ENCODE results near the gene EDN3. TPM values are rescaled to one million over a fixed set of nuclear protein-coding genes. Genes with fewer than 3 reads are reported as not detected.
"Not testable (repeated sequence)": the region's sequence is repeated elsewhere in the genome, so short reads cannot be mapped to it uniquely, and the experiment has no call there.

EDN3 gene
- total and polyA plus RNA-seq, 2 experiments from 2014 or later, result not detected

DNA sequence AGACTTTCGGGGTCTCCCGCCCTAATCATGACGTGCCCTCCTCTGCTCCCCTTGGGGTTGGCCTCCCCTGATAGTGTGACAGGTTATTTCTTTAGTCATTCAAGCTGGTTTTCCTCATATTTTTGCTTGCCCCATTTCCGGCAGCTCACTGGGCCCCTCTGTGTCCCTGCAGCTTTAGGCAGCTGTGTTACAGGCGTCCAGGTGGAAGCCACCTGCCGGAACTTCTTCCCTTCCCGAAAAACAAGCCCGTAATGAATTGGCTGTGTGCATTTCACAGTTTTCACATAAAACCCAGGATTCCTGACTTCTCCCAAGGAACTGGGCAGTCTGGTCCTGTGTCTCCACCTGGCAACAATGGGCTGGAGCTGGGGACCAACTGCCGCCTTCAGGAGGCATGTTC lies 52.6 kb downstream of the EDN3 start:
- Histone ChIP-seq H3K4me3 (no peak overlapping the region), H3K27me3 (peaks cover 57% of the 10 kb centered on the region), H3K27ac (no peak overlapping the region), H3K36me3 (no peaks in the 10 kb centered on the region), H3K4me1 (ENCODE audit: low read depth) (no peaks in the 10 kb centered on the region), H3K9me3 (ENCODE audit: low read depth) (no peaks in the 10 kb centered on the region)
- TF ChIP-seq, protein P1, sequence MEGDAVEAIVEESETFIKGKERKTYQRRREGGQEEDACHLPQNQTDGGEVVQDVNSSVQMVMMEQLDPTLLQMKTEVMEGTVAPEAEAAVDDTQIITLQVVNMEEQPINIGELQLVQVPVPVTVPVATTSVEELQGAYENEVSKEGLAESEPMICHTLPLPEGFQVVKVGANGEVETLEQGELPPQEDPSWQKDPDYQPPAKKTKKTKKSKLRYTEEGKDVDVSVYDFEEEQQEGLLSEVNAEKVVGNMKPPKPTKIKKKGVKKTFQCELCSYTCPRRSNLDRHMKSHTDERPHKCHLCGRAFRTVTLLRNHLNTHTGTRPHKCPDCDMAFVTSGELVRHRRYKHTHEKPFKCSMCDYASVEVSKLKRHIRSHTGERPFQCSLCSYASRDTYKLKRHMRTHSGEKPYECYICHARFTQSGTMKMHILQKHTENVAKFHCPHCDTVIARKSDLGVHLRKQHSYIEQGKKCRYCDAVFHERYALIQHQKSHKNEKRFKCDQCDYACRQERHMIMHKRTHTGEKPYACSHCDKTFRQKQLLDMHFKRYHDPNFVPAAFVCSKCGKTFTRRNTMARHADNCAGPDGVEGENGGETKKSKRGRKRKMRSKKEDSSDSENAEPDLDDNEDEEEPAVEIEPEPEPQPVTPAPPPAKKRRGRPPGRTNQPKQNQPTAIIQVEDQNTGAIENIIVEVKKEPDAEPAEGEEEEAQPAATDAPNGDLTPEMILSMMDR (IDR thresholded peaks at IDR 0.05; ENCODE audit: low read depth, low read length), result no peak
- DNase-seq (ENCODE audit: low read depth in 1 of 2, low spot score in 1 of 2), result no peak

DNA sequence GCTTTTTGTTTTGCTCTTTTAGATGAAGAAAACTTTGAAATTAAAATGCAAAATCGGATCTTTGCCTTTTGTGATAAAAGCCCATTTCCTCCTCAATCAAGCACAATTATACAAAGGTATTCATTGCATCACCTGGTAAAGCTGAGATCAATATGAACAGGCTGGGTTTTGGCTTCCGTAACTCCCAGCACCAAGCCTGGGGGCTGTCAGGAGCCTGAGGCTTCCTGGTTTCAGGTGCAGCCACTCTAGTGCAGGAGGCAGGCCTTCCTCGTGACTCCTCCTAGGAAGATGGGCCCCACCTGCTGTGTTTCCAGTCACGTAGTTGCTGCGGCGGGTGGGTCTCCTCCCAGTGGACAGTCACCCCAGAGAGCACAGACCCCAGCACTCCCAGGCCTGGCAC lies 54.0 kb downstream of the EDN3 start:
- TF ChIP-seq, protein P1 (IDR thresholded peaks at IDR 0.05; ENCODE audit: low read depth, low read length), result no peak
- no peaks in the 10 kb centered on the region for H3K9me3 ChIP-seq (ENCODE audit: low read depth)
- no peaks in the 10 kb centered on the region for H3K36me3 ChIP-seq
- H3K4me1 ChIP-seq (ENCODE audit: low read depth), result no peaks in the 10 kb centered on the region
- DNase-seq (ENCODE audit: low read depth in 1 of 2, low spot score in 1 of 2), result no peak
- no peak overlapping the region for H3K4me3 ChIP-seq
- peaks cover 55% of the 10 kb centered on the region for H3K27me3 ChIP-seq
- H3K27ac ChIP-seq, result no peak overlapping the region

DNA sequence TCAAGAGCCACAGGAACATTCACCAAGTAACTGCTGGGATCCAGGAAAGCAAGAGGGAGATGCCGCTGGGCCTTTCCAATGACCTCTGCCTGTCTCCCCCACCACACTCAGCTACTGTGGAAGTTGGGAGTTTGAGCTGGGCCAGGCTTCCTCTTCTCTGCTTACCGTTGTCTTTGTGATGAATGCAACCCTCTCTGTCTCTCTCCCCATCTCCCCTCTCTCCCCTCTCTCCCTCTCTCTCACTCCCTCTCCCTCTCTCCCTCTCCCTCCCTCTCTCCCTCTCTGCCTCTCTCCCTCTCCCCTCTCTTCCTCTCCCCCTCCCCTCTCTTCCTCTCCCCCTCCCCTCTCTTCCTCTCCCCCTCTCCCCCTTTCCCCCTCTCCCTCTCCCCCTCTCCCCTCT lies 54.8 kb downstream of the EDN3 start:
- Histone ChIP-seq H3K27ac (no peak overlapping the region), H3K4me3 (no peak overlapping the region), H3K9me3 (ENCODE audit: low read depth) (no peaks in the 10 kb centered on the region), H3K27me3 (peaks cover 59% of the 10 kb centered on the region), H3K4me1 (ENCODE audit: low read depth) (no peaks in the 10 kb centered on the region), H3K36me3 (no peaks in the 10 kb centered on the region)
- TF ChIP-seq, protein P1 (IDR thresholded peaks at IDR 0.05; ENCODE audit: low read depth, low read length), result no peak
- no peak for DNase-seq (ENCODE audit: low read depth in 1 of 2, low spot score in 1 of 2)

DNA sequence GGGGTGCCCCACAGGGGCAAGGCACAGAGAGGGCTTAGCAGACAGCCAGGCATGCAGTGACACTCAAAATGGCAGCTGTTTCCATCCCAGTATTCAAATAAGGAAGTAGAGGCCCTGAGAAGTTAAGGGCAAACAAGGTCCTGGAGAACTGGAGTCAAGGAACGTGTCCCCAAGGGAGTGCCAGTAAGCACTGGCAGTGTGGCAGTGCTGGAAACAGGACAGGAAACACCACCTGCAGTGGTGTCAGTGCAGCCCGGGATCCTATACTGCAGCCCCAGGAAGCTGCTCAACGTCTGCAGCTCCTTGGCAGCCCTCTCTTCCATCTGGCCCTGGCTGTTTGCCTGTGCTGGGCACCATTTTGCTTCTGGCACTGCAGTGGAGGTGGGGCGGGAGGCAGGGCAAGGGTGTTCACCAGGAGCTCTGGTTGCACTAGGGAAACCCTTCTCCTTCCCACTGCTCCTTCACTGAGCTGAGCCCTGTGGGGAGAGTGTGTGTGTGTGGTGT lies 56.3 kb downstream of the EDN3 start:
- H3K9me3 ChIP-seq (ENCODE audit: low read depth), result no peaks in the 10 kb centered on the region
- TF ChIP-seq, protein P1 (IDR thresholded peaks at IDR 0.05; ENCODE audit: low read depth, low read length), result no peak
- no peak for DNase-seq (ENCODE audit: low read depth in 1 of 2, low spot score in 1 of 2)
- peaks cover 52% of the 10 kb centered on the region for H3K27me3 ChIP-seq
- no peak overlapping the region for H3K27ac ChIP-seq
- H3K36me3 ChIP-seq, result no peaks in the 10 kb centered on the region
- H3K4me1 ChIP-seq (ENCODE audit: low read depth), result no peaks in the 10 kb centered on the region
- H3K4me3 ChIP-seq, result no peak overlapping the region

DNA sequence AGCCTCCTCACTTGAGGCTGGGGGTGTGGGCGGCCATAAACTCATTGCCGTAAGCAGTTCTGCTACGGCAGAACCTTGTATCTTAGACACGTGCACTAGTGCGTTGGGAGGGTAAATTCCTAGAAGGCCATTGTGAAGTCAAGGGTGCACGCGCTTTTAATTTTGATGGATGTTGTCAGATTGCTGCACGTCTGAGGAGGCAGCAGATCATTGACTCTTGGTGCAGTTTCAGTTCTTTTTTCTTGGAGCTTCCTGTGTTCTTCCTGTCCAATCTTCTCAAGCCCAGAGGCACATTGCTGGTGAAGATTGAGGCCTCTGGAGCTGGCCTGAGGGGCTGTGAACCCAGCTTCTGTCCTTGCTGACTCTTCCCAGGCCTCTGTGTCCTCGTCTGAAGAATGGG lies 58.4 kb downstream of the EDN3 start:
- not testable (repeated sequence) for H3K9me3 ChIP-seq (ENCODE audit: low read depth); H3K4me3 ChIP-seq; H3K27ac ChIP-seq; H3K4me1 ChIP-seq (ENCODE audit: low read depth); DNase-seq (ENCODE audit: low read depth in 1 of 2, low spot score in 1 of 2); H3K36me3 ChIP-seq
- H3K27me3 ChIP-seq, result peaks cover 35% of the 10 kb centered on the region

- no peaks in the 10 kb centered on the region for H3K4me1 ChIP-seq (ENCODE audit: low read depth)
These were observed 59.7 kb downstream of the EDN3 start for GRCh38 chr20:59359906-59360725.

More at GRCh38 chr20:59359906-59360725, 59.7 kb downstream of the EDN3 start:
- Histone ChIP-seq H3K27me3 (peaks cover 31% of the 10 kb centered on the region), H3K9me3 (ENCODE audit: low read depth) (no peaks in the 10 kb centered on the region), H3K27ac (no peak overlapping the region), H3K36me3 (no peaks in the 10 kb centered on the region), H3K4me3 (no peak overlapping the region)
- no peak for DNase-seq (ENCODE audit: low read depth in 1 of 2, low spot score in 1 of 2)
- TF ChIP-seq, protein P1 (IDR thresholded peaks at IDR 0.05; ENCODE audit: low read depth, low read length), result no peak

Data from cardiac muscle cell (in vitro differentiated cells and primary cell).